ENCODE data around the gene POU2AF1.

DNA sequence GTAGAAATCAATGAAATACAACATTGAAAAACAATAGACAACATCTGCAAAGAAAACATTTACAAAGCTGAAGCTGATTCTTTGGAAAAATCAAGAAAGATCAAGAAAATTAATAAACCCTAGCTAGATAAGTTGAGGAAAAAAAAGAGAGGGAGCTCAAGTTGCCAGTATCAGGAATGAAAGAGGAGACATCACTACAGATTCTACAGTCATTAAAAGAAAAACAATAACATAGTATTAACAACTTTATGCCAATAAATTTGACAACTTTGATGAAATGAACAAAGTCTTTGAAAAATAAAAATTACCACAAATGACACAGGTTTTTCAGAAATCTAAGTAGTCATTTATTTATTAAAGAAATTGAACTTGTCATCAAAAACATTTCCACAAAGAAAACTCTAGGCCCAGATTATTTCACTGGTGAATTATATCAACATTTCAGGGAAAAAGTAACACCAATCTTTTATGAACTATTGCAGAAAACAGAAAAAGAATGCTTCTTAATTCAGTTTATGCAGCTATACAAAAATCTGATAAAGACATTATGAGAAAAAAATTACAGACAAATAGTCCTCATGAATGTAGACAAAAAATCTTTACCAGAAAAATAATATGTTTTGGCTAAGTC lies 39.2 kb downstream of the POU2AF1 start:
- TF ChIP-seq, protein P1, sequence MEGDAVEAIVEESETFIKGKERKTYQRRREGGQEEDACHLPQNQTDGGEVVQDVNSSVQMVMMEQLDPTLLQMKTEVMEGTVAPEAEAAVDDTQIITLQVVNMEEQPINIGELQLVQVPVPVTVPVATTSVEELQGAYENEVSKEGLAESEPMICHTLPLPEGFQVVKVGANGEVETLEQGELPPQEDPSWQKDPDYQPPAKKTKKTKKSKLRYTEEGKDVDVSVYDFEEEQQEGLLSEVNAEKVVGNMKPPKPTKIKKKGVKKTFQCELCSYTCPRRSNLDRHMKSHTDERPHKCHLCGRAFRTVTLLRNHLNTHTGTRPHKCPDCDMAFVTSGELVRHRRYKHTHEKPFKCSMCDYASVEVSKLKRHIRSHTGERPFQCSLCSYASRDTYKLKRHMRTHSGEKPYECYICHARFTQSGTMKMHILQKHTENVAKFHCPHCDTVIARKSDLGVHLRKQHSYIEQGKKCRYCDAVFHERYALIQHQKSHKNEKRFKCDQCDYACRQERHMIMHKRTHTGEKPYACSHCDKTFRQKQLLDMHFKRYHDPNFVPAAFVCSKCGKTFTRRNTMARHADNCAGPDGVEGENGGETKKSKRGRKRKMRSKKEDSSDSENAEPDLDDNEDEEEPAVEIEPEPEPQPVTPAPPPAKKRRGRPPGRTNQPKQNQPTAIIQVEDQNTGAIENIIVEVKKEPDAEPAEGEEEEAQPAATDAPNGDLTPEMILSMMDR (IDR thresholded peaks at IDR 0.05) = no peak
- no peak for TF ChIP-seq POLR2A (IDR thresholded peaks at IDR 0.05)

All from adrenal gland (tissue), 5 donors.